Measurements from ENCODE around the gene EHD4.

GRCh38 chr15:41865490-41866055 is 106.8 kb downstream of the EHD4 start:
- TF ChIP-seq CTCF (IDR thresholded peaks at IDR 0.05) (no peak), POLR2A (IDR thresholded peaks at IDR 0.05) (no peak)

All from body of pancreas (tissue), 4 donors.